ENCODE results near the gene ANKRD6.

- TF ChIP-seq POLR2A (IDR thresholded peaks at IDR 0.05), result no peak
- TF ChIP-seq CTCF (IDR thresholded peaks at IDR 0.05), result no peak
Measured at GRCh38 chr6:89642956-89643355, 210.0 kb downstream of the ANKRD6 start.

Data from right lobe of liver (tissue), 4 donors.